OCI-LY1 (cell line): ENCODE results near the gene GLYAT.

Experiments used
- EZH2 ChIP-seq: fragments of 200-600 bp; sonication (generic), shearing (Covaris generic); IDR thresholded peaks from 2 replicates; pipeline ENCODE4 v1.8.0; 2017; ENCODE audit warnings: borderline replicate concordance, mixed run types, mild to moderate bottlenecking, antibody characterized with exemption, low read length, moderate library complexity, mixed read lengths
- TF ChIP-seq, protein P1 (sequence below): fragments of 200-600 bp; sonication (generic), shearing (Covaris generic); IDR thresholded peaks from 2 replicates; pipeline ENCODE4 v1.5.1; 2017; ENCODE audit warnings: mild to moderate bottlenecking, antibody characterized with exemption, low read length, moderate library complexity, mixed read lengths

DNA sequence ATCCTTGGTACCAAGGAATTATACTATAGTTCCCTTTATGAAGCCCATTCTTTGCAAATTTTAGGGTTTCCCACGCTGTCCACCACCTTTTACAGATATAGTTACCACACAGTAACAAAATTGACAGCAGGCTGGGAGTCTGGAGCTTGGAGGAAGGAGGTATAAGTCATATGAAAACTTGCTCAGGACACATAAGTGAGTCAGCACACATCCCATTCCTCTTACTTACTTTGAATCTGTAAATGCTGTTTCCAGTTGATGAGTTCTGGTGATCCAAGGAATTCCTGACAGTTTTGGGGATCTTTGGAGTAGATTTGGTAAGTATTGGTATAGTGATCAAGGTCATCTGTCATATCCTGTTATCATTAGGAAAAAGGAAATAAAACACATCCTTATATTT is 19.2 kb downstream of the GLYAT start:
- TF ChIP-seq, protein P1, sequence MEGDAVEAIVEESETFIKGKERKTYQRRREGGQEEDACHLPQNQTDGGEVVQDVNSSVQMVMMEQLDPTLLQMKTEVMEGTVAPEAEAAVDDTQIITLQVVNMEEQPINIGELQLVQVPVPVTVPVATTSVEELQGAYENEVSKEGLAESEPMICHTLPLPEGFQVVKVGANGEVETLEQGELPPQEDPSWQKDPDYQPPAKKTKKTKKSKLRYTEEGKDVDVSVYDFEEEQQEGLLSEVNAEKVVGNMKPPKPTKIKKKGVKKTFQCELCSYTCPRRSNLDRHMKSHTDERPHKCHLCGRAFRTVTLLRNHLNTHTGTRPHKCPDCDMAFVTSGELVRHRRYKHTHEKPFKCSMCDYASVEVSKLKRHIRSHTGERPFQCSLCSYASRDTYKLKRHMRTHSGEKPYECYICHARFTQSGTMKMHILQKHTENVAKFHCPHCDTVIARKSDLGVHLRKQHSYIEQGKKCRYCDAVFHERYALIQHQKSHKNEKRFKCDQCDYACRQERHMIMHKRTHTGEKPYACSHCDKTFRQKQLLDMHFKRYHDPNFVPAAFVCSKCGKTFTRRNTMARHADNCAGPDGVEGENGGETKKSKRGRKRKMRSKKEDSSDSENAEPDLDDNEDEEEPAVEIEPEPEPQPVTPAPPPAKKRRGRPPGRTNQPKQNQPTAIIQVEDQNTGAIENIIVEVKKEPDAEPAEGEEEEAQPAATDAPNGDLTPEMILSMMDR = no peak
- no peak for TF ChIP-seq EZH2
